ENCODE data around the gene SMAD7.

DNA sequence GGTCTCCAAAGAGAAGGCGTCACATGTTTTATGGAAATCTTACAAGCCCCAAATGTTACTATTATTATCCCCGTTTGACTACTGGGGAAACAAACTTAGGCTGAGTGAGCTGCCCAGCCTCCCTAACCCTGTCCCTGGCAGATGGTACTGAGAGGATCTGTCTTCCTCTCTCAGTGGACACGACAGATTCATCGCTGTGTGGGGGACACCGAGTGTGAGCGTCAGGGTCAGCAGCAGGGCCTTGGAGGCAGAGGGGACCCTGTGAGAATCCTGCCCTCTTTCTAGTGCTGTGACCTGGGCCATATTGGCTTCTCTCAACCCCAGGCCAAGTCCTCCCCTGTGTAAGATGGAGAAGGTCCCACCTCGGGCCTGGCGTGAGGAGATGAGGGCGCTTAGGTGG, 27.1 kb upstream of the SMAD7 start:
- TF ChIP-seq, protein P1, sequence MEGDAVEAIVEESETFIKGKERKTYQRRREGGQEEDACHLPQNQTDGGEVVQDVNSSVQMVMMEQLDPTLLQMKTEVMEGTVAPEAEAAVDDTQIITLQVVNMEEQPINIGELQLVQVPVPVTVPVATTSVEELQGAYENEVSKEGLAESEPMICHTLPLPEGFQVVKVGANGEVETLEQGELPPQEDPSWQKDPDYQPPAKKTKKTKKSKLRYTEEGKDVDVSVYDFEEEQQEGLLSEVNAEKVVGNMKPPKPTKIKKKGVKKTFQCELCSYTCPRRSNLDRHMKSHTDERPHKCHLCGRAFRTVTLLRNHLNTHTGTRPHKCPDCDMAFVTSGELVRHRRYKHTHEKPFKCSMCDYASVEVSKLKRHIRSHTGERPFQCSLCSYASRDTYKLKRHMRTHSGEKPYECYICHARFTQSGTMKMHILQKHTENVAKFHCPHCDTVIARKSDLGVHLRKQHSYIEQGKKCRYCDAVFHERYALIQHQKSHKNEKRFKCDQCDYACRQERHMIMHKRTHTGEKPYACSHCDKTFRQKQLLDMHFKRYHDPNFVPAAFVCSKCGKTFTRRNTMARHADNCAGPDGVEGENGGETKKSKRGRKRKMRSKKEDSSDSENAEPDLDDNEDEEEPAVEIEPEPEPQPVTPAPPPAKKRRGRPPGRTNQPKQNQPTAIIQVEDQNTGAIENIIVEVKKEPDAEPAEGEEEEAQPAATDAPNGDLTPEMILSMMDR (IDR thresholded peaks at IDR 0.05), result no peak
- TF ChIP-seq POLR2A (IDR thresholded peaks at IDR 0.05), result no peak

Data from lower leg skin (tissue), 3 donors.